ENCODE measurements around the gene PLEKHA7.

DNA sequence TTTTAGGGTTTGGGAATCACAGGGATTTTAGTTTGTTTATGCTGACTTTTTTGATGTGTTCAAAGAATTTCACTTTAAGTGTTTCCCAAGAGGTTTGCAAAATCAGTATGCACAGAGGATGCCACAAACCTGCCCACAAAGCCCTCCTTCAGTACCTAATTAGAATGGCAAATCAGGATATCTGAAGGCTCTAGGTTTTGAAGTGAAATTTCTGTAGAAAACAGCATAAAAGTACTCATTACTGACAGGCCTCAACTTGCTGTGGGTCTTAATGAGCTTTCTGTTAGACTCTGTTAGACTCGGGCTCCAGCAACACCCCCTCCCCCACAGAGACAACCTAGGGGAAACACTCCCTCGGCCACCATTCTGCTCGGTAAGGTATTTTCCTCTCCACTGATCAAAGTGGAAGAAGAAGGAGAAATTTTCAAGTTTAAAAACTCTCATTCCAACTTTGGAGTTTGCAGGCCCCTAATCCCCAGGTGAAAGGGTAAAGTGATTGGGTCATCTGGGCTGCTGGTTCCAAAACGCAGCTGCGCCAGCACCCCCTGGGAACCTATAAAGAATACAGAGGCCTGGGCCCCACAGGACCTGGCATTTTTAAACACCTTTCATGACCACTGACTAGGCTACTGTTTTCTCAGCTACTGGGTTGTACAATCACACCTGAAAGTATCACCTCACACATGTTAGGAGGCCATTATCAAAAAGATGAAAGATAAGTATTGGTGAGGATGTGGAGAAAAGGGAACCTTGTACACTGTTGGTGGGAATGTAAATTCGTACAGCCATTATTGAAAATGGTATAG, 67.5 kb downstream of the PLEKHA7 start:
- TF ChIP-seq, protein P1, sequence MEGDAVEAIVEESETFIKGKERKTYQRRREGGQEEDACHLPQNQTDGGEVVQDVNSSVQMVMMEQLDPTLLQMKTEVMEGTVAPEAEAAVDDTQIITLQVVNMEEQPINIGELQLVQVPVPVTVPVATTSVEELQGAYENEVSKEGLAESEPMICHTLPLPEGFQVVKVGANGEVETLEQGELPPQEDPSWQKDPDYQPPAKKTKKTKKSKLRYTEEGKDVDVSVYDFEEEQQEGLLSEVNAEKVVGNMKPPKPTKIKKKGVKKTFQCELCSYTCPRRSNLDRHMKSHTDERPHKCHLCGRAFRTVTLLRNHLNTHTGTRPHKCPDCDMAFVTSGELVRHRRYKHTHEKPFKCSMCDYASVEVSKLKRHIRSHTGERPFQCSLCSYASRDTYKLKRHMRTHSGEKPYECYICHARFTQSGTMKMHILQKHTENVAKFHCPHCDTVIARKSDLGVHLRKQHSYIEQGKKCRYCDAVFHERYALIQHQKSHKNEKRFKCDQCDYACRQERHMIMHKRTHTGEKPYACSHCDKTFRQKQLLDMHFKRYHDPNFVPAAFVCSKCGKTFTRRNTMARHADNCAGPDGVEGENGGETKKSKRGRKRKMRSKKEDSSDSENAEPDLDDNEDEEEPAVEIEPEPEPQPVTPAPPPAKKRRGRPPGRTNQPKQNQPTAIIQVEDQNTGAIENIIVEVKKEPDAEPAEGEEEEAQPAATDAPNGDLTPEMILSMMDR (IDR thresholded peaks at IDR 0.05), result no peak
- no peak for TF ChIP-seq POLR2A (IDR thresholded peaks at IDR 0.05)

Measured in upper lobe of left lung (tissue), 4 donors.